K562 (cell line): Measurements from ENCODE around the gene HES5. TPM values are rescaled to one million over a fixed set of nuclear protein-coding genes. Genes with fewer than 3 reads are reported as not detected.

Source experiments
- ARNT ChIP-seq, 2 experiments: fragments of 450-650 bp; IDR thresholded peaks; 2 replicates each; pipeline ENCODE4 v1.6.1; 2016; ENCODE audit warnings: mild to moderate bottlenecking in 1 of 2
- CBFA2T3 ChIP-seq: fragments of 450-650 bp; IDR thresholded peaks from 2 replicates; pipeline ENCODE4 v1.6.1; 2017
- COPS2 ChIP-seq: fragments of 450-650 bp; conservative IDR thresholded peaks from 2 replicates; pipeline ENCODE4 v1.6.1; 2016; ENCODE audit warnings: mild to moderate bottlenecking, moderate library complexity
- CREB1 ChIP-seq, 2 experiments: sonication (generic) in 1 of 2; formaldehyde crosslinking in 1 of 2; IDR thresholded peaks; 2 replicates each; pipeline versions ENCODE4 v1.6.1 to v1.8.0; 2012 to 2022; ENCODE audit warnings: inconsistent platforms in 1 of 2, mild to moderate bottlenecking in 1 of 2, missing genetic modification reagents in 1 of 2, moderate library complexity in 1 of 2
- EHMT2 ChIP-seq: fragments of 450-650 bp; IDR thresholded peaks from 2 replicates; pipeline ENCODE4 v1.6.1; 2018; ENCODE audit warnings: antibody characterized with exemption
- ETV5 ChIP-seq: sonication (generic); formaldehyde crosslinking; IDR thresholded peaks from 2 replicates; pipeline ENCODE4 v1.4.0; 2020; ENCODE audit warnings: low read depth, mild to moderate bottlenecking, missing genetic modification reagents
- FOXJ3 ChIP-seq: sonication (generic); formaldehyde crosslinking; IDR thresholded peaks from 2 replicates; pipeline ENCODE4 v1.4.0; 2020; ENCODE audit warnings: mild to moderate bottlenecking, missing genetic modification reagents
- MXI1 ChIP-seq: IDR thresholded peaks from 2 replicates; pipeline ENCODE4 v1.6.1; 2011; ENCODE audit warnings: low read depth, mild to moderate bottlenecking, improper control_type of control experiment, low read length
- NR1H2 ChIP-seq: sonication (generic); formaldehyde crosslinking; IDR thresholded peaks from 2 replicates; pipeline ENCODE4 v1.4.0; 2020; ENCODE audit warnings: mild to moderate bottlenecking, missing genetic modification reagents
- PHF21A ChIP-seq: fragments of 450-650 bp; IDR thresholded peaks from 2 replicates; pipeline ENCODE4 v1.6.1; 2017; ENCODE audit warnings: low read depth, borderline replicate concordance
- SIN3B ChIP-seq: fragments of 450-650 bp; IDR thresholded peaks from 2 replicates; pipeline ENCODE4 v1.6.1; 2017; ENCODE audit warnings: low read depth, mild to moderate bottlenecking, moderate library complexity
- TBL1XR1 ChIP-seq, 2 experiments: IDR thresholded peaks; 2 replicates each; pipeline ENCODE4 v1.6.1; 2012; ENCODE audit warnings: improper control_type of control experiment in 2 of 2, low read length in 2 of 2, mild to moderate bottlenecking in 1 of 2
- ZNF766 ChIP-seq: fragments of 200-800 bp; sonication (Bioruptor generic); conservative IDR thresholded peaks from 2 replicates; pipeline ENCODE4 v1.6.1; 2016; ENCODE audit warnings: missing genetic modification characterization, missing compliant biosample characterization
- polyA plus RNA-seq, 8 experiments: library from polyadenylated mRNA; depleted of rRNA in 4 of 8; stranded (reverse) in 5 of 8; unstranded in 3 of 8; fragments of >200 nt; fragmentation: Nextera tagmentation in 2 of 8; fragmentation: Illumina TruSeq in 1 of 8; extraction: Ambion mirVana in 2 of 8; extraction: Trizol in 1 of 8; gene quantifications; 2 replicates each; pipeline versions ENCODE4 v1.2.1 to v1.2.3, GENCODE V29; 2011 to 2014; ENCODE audit warnings: inconsistent platforms in 1 of 8, missing spikeins in 1 of 8
- total RNA-seq, 7 experiments: library from RNA; depleted of rRNA in 6 of 7; stranded (reverse); fragments of >200 nt in 6 of 7; fragmentation: Illumina TruSeq in 2 of 7; extraction: Trizol in 2 of 7; gene quantifications; 2 replicates each; pipeline versions ENCODE4 v1.2.1 to v1.2.3, GENCODE V29; 2011 to 2021; ENCODE audit warnings: low replicate concordance in 1 of 7
- TF ChIP-seq, protein P1 (sequence below): fragments of 450-650 bp; IDR thresholded peaks from 2 replicates; pipeline ENCODE4 v1.6.1; 2016; ENCODE audit warnings: mild to moderate bottlenecking, moderate library complexity

HES5 gene
- total and polyA plus RNA-seq, 9 of the 15 experiments (the other 6 are each of a cell fraction or from before 2014, with no cell fraction given), result not detected

GRCh38 chr1:2548068-2548589 lies 18.1 kb upstream of the HES5 start (continued):
- no peak for TF ChIP-seq CREB1 (IDR thresholded peaks at IDR 0.05)
- TF ChIP-seq CREB1 (CRISPR knock-in tag; IDR thresholded peaks at IDR 0.05), result peak; percentile 53; the same call in 1 of the 2 replicates
- TF ChIP-seq TBL1XR1 (IDR thresholded peaks at IDR 0.05; ENCODE audit: low read length in 2 of 2), result peak in 1 of 2 experiments; percentile 55; a peak in 2 of 4 replicates
- no peak for TF ChIP-seq FOXJ3
- TF ChIP-seq ARNT (IDR thresholded peaks at IDR 0.05), result no peak
- TF ChIP-seq PHF21A, result no peak
- TF ChIP-seq, protein P1, sequence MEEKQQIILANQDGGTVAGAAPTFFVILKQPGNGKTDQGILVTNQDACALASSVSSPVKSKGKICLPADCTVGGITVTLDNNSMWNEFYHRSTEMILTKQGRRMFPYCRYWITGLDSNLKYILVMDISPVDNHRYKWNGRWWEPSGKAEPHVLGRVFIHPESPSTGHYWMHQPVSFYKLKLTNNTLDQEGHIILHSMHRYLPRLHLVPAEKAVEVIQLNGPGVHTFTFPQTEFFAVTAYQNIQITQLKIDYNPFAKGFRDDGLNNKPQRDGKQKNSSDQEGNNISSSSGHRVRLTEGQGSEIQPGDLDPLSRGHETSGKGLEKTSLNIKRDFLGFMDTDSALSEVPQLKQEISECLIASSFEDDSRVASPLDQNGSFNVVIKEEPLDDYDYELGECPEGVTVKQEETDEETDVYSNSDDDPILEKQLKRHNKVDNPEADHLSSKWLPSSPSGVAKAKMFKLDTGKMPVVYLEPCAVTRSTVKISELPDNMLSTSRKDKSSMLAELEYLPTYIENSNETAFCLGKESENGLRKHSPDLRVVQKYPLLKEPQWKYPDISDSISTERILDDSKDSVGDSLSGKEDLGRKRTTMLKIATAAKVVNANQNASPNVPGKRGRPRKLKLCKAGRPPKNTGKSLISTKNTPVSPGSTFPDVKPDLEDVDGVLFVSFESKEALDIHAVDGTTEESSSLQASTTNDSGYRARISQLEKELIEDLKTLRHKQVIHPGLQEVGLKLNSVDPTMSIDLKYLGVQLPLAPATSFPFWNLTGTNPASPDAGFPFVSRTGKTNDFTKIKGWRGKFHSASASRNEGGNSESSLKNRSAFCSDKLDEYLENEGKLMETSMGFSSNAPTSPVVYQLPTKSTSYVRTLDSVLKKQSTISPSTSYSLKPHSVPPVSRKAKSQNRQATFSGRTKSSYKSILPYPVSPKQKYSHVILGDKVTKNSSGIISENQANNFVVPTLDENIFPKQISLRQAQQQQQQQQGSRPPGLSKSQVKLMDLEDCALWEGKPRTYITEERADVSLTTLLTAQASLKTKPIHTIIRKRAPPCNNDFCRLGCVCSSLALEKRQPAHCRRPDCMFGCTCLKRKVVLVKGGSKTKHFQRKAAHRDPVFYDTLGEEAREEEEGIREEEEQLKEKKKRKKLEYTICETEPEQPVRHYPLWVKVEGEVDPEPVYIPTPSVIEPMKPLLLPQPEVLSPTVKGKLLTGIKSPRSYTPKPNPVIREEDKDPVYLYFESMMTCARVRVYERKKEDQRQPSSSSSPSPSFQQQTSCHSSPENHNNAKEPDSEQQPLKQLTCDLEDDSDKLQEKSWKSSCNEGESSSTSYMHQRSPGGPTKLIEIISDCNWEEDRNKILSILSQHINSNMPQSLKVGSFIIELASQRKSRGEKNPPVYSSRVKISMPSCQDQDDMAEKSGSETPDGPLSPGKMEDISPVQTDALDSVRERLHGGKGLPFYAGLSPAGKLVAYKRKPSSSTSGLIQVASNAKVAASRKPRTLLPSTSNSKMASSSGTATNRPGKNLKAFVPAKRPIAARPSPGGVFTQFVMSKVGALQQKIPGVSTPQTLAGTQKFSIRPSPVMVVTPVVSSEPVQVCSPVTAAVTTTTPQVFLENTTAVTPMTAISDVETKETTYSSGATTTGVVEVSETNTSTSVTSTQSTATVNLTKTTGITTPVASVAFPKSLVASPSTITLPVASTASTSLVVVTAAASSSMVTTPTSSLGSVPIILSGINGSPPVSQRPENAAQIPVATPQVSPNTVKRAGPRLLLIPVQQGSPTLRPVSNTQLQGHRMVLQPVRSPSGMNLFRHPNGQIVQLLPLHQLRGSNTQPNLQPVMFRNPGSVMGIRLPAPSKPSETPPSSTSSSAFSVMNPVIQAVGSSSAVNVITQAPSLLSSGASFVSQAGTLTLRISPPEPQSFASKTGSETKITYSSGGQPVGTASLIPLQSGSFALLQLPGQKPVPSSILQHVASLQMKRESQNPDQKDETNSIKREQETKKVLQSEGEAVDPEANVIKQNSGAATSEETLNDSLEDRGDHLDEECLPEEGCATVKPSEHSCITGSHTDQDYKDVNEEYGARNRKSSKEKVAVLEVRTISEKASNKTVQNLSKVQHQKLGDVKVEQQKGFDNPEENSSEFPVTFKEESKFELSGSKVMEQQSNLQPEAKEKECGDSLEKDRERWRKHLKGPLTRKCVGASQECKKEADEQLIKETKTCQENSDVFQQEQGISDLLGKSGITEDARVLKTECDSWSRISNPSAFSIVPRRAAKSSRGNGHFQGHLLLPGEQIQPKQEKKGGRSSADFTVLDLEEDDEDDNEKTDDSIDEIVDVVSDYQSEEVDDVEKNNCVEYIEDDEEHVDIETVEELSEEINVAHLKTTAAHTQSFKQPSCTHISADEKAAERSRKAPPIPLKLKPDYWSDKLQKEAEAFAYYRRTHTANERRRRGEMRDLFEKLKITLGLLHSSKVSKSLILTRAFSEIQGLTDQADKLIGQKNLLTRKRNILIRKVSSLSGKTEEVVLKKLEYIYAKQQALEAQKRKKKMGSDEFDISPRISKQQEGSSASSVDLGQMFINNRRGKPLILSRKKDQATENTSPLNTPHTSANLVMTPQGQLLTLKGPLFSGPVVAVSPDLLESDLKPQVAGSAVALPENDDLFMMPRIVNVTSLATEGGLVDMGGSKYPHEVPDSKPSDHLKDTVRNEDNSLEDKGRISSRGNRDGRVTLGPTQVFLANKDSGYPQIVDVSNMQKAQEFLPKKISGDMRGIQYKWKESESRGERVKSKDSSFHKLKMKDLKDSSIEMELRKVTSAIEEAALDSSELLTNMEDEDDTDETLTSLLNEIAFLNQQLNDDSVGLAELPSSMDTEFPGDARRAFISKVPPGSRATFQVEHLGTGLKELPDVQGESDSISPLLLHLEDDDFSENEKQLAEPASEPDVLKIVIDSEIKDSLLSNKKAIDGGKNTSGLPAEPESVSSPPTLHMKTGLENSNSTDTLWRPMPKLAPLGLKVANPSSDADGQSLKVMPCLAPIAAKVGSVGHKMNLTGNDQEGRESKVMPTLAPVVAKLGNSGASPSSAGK, result no peak
- no peak for TF ChIP-seq SIN3B
- no peak; the same call in 1 of the 2 replicates for TF ChIP-seq ETV5 (CRISPR knock-in tag)
- TF ChIP-seq MXI1, result no peak; the same call in 1 of the 2 replicates
- no peak for TF ChIP-seq ZNF766 (CRISPR knock-in tag)
- TF ChIP-seq EHMT2, result no peak
- peak; percentile 53; the same call in 1 of the 2 replicates for TF ChIP-seq NR1H2 (CRISPR knock-in tag)
- TF ChIP-seq COPS2, result no peak
- TF ChIP-seq CBFA2T3, result no peak
